ENCODE data around the gene NEAT1.

Gene NEAT1

DNA sequence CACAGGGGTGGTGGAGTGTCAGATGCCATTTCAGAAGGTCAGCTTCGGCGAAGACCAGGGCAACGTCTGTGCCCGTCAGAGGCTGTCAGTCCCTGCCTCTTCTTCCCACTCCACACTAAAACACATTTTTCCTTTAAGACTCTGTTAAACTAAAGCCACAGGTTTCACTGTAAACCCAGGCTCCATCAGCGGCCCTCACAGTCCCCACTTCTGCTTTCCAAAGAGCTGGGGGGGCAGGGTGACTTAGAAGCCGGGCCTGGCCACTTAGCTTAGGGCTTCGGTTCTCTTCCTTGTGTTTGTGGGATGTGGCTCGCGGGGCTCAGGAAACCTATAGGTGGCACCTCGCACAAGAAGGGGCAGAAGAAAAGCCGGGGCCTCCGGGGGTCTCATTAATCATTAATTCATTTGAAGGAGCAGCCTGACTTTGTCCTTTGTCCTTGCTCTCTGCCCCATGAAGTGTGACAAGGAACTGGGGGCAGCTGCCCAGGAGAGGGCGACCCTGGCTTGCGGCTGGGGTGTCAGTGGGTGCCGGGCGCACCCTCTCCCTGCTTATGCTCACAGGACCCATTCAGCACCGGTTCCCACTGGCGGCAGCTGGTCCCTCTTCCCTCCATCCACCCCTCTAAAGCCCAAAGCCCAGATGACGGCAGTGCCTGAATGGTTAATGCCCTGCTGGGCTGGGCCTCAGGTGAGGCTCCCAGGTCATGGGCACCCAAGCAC lies 44.2 kb upstream of the NEAT1 start:
- DNase-seq (ENCODE audit: low read depth), result no peak
- no peak overlapping the region for H3K4me3 ChIP-seq (ENCODE audit: control insufficient read depth, low read depth, low read length)
- TF ChIP-seq, protein P1, sequence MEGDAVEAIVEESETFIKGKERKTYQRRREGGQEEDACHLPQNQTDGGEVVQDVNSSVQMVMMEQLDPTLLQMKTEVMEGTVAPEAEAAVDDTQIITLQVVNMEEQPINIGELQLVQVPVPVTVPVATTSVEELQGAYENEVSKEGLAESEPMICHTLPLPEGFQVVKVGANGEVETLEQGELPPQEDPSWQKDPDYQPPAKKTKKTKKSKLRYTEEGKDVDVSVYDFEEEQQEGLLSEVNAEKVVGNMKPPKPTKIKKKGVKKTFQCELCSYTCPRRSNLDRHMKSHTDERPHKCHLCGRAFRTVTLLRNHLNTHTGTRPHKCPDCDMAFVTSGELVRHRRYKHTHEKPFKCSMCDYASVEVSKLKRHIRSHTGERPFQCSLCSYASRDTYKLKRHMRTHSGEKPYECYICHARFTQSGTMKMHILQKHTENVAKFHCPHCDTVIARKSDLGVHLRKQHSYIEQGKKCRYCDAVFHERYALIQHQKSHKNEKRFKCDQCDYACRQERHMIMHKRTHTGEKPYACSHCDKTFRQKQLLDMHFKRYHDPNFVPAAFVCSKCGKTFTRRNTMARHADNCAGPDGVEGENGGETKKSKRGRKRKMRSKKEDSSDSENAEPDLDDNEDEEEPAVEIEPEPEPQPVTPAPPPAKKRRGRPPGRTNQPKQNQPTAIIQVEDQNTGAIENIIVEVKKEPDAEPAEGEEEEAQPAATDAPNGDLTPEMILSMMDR (conservative IDR thresholded peaks at IDR 0.05; ENCODE audit: control insufficient read depth, insufficient read depth, low read depth, low read length), result no peak

DNA sequence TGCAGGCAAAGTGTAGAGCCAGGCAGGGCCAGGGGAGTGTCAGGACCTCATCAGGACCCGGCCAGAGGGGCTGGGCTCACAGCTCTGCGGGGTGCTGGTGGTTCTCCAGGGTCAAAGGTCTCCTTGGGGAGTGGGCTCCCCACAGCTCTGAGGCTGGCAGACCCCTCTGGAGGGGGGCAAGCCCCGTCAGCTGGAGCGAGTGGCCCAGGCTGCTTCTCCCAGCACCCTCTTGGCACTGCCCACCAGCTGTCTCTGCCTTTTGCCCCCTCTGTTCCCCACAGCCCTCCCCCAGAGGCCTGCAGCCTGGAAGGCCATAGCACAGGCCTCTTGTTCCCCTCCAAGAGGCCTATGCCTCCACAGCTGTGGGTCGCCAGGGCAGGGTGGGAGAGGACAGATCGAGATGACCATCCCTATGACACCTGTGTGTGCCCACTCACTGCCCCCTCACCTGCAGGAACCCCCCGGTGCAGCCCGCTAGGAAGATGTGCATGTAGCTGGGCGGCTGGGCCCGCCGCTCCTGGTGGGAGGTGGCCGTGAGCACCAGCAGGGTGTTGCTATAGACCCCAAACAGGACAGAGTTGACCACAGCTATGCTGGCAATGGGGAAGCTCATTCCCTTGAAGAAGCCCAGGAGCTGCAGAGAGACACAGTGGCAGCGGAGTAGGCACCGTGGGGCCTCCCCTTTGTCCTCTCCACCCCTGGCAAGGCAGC lies 43.5 kb upstream of the NEAT1 start:
- H3K4me3 ChIP-seq (ENCODE audit: control insufficient read depth, low read depth, low read length), result no peak overlapping the region
- no peak for DNase-seq (ENCODE audit: low read depth)
- TF ChIP-seq, protein P1 (conservative IDR thresholded peaks at IDR 0.05; ENCODE audit: control insufficient read depth, insufficient read depth, low read depth, low read length), result no peak

DNA sequence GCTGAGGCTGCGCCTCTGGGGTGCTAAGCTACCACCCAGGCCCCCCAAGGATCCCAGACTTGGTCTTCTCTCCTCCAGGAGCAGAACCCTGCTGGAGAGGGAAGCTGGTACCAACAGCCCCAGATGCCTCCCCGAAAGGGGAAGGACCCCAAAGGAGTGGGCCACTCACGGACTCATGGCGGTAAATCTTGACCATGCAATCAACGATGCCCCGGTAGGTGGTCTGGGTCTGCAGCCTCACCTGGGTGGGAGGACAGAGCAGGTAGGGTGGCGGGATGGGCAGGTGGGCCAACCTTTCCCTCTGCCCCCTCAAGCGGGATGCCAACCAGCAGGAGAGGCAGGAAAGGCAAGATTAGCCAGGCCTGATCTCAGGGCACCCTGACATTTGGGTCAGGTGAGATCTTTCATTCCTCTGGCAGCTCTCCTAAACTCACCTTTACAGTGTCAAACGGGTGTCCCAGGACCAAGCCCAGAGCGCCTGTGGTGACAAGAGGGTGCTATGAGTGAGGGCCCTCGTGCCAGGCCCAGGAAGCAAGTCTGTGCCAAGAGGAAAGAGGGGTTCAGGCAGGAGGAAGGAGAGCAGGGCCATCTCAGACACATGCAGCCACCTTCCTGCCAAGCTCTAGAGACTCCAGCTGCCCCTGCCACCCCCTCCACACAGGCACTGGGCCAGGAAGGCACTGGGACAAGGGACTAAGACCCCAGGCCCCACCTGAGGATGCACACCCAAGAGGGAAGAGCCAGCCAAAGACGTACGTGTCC lies 42.7 kb upstream of the NEAT1 start:
- no peak for DNase-seq (ENCODE audit: low read depth)
- no peak overlapping the region for H3K4me3 ChIP-seq (ENCODE audit: control insufficient read depth, low read depth, low read length)
- TF ChIP-seq, protein P1 (conservative IDR thresholded peaks at IDR 0.05; ENCODE audit: control insufficient read depth, insufficient read depth, low read depth, low read length), result no peak

DNA sequence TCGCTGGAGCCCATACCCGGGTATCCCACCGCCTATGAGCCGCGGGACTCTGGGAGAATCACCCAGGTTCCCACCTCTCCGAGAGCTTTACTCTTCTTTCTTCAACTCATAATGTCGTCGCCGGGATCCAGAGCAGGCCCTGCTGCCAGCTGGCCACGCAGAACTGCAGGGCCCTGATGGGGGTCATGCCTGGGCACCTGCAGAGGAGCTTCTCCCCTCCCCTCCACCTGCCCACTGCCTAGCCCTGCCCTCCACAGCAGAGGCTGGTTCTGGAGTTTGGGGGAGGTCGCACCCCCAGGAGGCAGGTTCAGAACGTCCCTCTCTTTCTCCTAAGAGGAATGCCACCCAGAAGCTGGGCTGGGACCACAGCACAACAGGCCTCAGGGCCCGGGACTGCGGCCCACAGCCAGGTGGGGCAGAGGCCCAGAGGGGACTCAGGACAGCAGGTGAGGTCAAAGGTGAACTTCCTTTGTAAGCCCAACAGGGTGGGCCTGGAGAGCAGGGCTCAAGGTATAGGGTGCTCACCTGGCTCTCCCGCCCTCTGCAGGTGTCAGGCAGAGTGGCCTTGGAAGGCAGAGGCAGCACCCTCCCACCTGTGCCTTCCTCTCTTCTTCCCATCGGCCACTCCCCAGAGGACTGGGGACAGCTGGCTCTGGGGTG lies 42.0 kb upstream of the NEAT1 start:
- TF ChIP-seq, protein P1 (conservative IDR thresholded peaks at IDR 0.05; ENCODE audit: control insufficient read depth, insufficient read depth, low read depth, low read length), result no peak
- no peak for DNase-seq (ENCODE audit: low read depth)
- H3K4me3 ChIP-seq (ENCODE audit: control insufficient read depth, low read depth, low read length), result no peak overlapping the region

DNA sequence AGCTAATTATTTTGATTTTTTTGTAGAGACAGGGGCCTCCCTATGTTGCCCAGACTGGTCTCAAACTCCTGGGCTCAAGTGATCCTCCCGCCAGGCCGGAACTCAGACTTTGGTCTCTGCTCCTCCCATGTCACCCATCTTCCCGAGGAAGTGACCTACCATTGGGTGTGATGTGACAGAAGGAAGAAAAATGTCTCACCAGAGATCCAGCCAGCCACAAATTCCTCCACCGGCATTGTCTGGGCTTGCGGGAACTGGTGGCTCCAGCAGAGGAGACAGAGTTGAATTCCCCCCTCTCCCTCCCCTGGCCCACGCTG lies 40.9 kb upstream of the NEAT1 start:
- peak; percentile 50 for DNase-seq (ENCODE audit: low read depth)
- TF ChIP-seq, protein P1 (conservative IDR thresholded peaks at IDR 0.05; ENCODE audit: control insufficient read depth, insufficient read depth, low read depth, low read length), result no peak
- H3K4me3 ChIP-seq (ENCODE audit: control insufficient read depth, low read depth, low read length), result peak overlapping the region; percentile 35

DNA sequence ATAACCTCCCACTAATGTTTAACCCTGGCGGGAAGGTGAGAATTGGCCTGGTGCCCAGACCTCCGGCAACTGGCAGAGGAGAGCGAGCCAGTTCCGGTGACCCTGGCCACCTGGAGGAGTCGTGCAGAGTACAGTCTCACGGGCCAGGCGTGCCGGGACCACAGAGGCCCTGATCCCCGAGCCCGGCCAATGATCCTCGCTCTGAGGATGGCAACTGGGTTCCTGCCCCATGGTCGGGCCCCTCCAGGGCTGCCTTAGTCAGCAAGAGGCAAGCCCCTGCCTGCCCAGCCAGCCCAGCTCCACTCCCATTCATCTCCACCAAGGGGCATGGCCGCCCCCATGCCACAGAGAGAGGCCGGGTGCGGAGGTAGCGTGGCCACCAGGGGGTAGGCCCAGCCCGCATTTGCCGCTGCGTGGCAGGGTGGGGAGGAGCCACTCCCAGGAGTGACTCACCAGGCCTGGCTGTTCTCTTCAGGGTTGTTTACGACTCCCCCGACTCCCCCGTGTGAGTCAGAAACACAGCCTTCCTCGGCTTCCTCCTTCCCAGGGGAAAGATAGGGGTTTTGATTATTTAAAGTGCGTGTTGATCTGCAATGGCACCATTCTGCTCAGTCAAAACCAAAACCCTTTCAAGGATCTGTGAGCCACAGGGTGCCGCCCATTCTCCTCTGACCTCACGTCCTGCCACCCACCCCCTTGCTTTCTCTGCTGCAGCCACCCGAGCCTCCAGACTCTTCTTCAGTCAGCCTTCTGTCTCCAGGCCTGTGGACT lies 40.4 kb upstream of the NEAT1 start, which contains the start of gene SLC25A45:
Gene SLC25A45 (minus strand): TSS at position 614 of the 771 bp plus-strand sequence. CDS start 695 bp downstream, outside the sequence.
- peak; percentile 99 for DNase-seq (ENCODE audit: low read depth)
- TF ChIP-seq, protein P1 (conservative IDR thresholded peaks at IDR 0.05; ENCODE audit: control insufficient read depth, insufficient read depth, low read depth, low read length), result peak; percentile 64
- peak within 1 kb of the TSS; percentile 35 for H3K4me3 ChIP-seq (ENCODE audit: control insufficient read depth, low read depth, low read length)

Measured in fibroblast of mammary gland (primary cell).